ENCODE data around the gene TCERG1L.

The TCERG1L gene

DNA sequence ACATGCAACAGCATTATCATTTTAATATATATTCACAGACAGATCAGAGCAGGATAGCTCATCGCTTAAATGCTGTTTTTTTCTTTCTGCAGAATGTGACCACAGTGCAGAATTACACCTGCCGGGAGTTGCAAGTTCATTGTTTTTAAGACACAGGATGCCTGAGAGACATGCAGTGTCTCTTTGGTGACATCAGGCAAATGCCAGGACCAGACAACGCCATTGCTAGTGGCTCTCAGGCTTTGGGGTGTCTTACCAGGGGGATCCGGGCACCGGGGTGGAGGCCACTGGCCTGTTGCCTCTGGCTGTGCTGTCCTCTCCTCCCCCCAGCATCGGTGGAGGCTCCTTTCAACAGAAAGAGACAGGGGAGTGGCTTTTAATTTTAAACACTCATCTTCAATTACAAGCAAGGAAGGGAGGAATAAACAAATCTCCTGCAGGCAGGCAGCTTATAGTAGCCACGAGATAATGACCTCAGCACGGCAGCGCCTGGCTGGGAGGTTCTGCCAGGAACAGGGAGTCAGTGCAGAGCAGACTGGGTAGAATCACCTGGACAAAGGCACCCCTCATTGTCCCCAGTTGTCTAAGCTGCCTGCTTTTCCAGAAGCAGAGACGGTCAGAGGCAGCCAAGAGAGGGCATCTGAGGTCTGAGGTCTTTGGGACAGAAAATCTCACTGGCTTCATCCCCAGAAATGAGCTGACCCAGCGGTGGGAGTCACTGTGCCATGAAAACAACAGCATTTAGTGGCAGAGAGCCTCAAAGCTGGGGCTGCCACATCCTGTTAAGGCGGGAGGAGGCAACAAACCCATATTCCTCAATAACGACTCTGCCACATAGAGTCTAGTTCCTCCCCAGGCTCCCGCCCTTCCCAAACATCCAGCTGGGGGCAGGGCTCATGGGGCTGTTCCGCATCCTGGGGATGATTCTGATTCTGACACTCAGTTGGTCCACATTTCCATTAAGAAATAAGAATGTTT, 148.4 kb downstream of the TCERG1L start:
- Histone ChIP-seq H3K27me3 (ENCODE audit: insufficient read depth, low read depth, severe bottlenecking) (no peaks in the 10 kb centered on the region), H3K4me3 (ENCODE audit: low read depth, low read length) (no peak overlapping the region), H3K27ac (no peak overlapping the region), H3K36me3 (no peaks in the 10 kb centered on the region), H3K9me3 (ENCODE audit: severe bottlenecking) (no peaks in the 10 kb centered on the region)
- DNase-seq: peak; percentile 23
- no peak for TF ChIP-seq CTCF (IDR thresholded peaks at IDR 0.05; ENCODE audit: low read depth, low read length)

DNA sequence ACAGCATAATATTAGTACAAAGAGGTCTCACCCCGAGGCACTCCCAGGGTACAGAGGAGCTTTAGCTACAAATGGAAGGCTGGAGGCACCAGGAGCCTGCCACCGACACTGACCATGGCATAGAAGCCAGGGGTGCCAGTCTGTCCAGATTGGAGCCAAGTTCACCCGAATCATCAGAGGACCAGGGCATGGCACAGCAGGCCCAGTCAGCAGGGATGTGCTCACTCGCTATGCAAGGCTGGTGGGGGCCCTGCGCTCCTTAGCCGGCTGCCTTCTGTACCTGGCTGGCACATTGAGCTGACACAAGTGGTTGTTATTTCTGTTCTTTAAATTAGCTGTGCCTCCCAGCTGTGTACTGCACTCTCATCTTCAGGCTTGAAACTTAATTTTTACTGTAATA, 149.3 kb downstream of the TCERG1L start:
- no peak for TF ChIP-seq CTCF (IDR thresholded peaks at IDR 0.05; ENCODE audit: low read depth, low read length)
- DNase-seq: no peak
- no peak overlapping the region for H3K27ac ChIP-seq

GRCh38 chr10:131161087-131161486, 150.4 kb downstream of the TCERG1L start:
- H3K27ac ChIP-seq: no peak overlapping the region
- no peak for TF ChIP-seq CTCF (IDR thresholded peaks at IDR 0.05; ENCODE audit: low read depth, low read length)
- DNase-seq: no peak

More for the DNA sequence above, 149.3 kb downstream of the TCERG1L start:
- Histone ChIP-seq H3K9me3 (ENCODE audit: severe bottlenecking) (no peaks in the 10 kb centered on the region), H3K4me3 (ENCODE audit: low read depth, low read length) (no peak overlapping the region), H3K36me3 (no peaks in the 10 kb centered on the region), H3K27me3 (ENCODE audit: insufficient read depth, low read depth, severe bottlenecking) (no peaks in the 10 kb centered on the region)

GRCh38 chr10:131160219-131160875, 151.2 kb downstream of the TCERG1L start:
- Histone ChIP-seq H3K36me3 (no peaks in the 10 kb centered on the region), H3K4me3 (ENCODE audit: low read depth, low read length) (no peak overlapping the region), H3K9me3 (ENCODE audit: severe bottlenecking) (no peaks in the 10 kb centered on the region), H3K27ac (no peak overlapping the region), H3K27me3 (ENCODE audit: insufficient read depth, low read depth, severe bottlenecking) (no peaks in the 10 kb centered on the region)
- no peak for DNase-seq
- no peak for TF ChIP-seq CTCF (IDR thresholded peaks at IDR 0.05; ENCODE audit: low read depth, low read length)

More at GRCh38 chr10:131161087-131161486, 150.4 kb downstream of the TCERG1L start:
- Histone ChIP-seq H3K36me3 (no peaks in the 10 kb centered on the region), H3K27me3 (ENCODE audit: insufficient read depth, low read depth, severe bottlenecking) (no peaks in the 10 kb centered on the region), H3K9me3 (ENCODE audit: severe bottlenecking) (no peaks in the 10 kb centered on the region), H3K4me3 (ENCODE audit: low read depth, low read length) (no peak overlapping the region)

DNA sequence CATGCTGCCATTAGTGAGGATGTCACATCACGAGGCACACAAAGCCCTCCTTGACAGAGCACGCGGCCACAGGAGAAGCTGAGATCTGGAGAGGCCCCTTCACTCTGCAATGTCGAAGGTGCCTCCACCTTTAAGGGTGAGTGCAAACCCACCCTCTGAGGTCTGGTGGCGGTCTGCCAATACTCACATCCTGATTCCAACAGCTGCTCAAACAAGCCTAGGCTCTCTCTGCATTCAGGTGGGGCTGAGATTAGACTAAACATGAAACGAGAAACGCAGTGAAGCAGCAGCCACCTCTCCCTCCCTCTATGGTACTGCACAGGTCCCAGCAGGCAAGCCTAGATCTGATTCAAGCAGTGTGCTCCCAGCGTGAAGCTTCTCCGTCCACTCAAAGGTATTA, 151.8 kb downstream of the TCERG1L start:
- no peaks in the 10 kb centered on the region for H3K27me3 ChIP-seq (ENCODE audit: insufficient read depth, low read depth, severe bottlenecking)
- DNase-seq: no peak
- H3K9me3 ChIP-seq (ENCODE audit: severe bottlenecking): no peaks in the 10 kb centered on the region
- no peak for TF ChIP-seq CTCF (IDR thresholded peaks at IDR 0.05; ENCODE audit: low read depth, low read length)
- H3K36me3 ChIP-seq: no peaks in the 10 kb centered on the region
- H3K4me3 ChIP-seq (ENCODE audit: low read depth, low read length): no peak overlapping the region
- no peak overlapping the region for H3K27ac ChIP-seq

All from WERI-Rb-1 (cell line).